ENCODE results near the gene MAP3K21.

DNA sequence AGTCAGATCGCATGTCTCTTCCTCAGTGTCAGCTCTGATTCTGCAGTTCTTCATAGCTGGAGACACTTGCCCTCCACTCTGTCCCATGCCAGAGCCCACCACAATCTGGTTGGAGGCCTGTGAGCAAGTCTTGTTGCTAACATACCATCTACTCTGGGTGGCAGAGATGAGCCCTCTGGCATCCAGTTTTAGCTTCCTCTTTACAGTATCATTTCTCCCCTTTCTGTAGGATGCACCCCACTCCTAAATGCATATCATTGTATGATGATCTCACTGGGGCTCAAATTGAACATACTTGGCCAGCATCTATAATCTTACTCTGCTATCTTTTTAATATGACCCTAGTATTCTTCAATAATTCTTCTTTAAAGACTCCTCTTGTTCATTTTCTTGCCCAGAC, 48.9 kb upstream of the MAP3K21 start:
- TF ChIP-seq, protein P1, sequence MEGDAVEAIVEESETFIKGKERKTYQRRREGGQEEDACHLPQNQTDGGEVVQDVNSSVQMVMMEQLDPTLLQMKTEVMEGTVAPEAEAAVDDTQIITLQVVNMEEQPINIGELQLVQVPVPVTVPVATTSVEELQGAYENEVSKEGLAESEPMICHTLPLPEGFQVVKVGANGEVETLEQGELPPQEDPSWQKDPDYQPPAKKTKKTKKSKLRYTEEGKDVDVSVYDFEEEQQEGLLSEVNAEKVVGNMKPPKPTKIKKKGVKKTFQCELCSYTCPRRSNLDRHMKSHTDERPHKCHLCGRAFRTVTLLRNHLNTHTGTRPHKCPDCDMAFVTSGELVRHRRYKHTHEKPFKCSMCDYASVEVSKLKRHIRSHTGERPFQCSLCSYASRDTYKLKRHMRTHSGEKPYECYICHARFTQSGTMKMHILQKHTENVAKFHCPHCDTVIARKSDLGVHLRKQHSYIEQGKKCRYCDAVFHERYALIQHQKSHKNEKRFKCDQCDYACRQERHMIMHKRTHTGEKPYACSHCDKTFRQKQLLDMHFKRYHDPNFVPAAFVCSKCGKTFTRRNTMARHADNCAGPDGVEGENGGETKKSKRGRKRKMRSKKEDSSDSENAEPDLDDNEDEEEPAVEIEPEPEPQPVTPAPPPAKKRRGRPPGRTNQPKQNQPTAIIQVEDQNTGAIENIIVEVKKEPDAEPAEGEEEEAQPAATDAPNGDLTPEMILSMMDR (IDR thresholded peaks at IDR 0.05): no peak
- no peak for TF ChIP-seq POLR2A (IDR thresholded peaks at IDR 0.05)

All from thyroid gland (tissue), 4 donors.